Stomach (tissue), 9 donors: Measurements from ENCODE around the gene MYLK2. TPM values are rescaled to one million over a fixed set of nuclear protein-coding genes. Genes with fewer than 3 reads are reported as not detected.

ENCODE experiments used
- DNase-seq, 2 donors: peaks; one replicate each; pipeline versions ENCODE4 v3.0.0 to v3.0.0-alpha.2; 2013 to 2019
- H3K27ac ChIP-seq, 5 donors: fragments of 200-600 bp in 4 of 5; sonication (generic) in 4 of 5; one replicate each; pipeline ENCODE4 v1.5.1; 2013 to 2019; ENCODE audit warnings: mild to moderate bottlenecking in 1 of 5, moderate library complexity in 1 of 5
- H3K27me3 ChIP-seq, 3 donors: fragments of 200-600 bp; sonication (generic); one replicate each; pipeline ENCODE4 v1.5.1; 2017 to 2019; ENCODE audit warnings: mixed run types in 1 of 3
- H3K36me3 ChIP-seq, 4 donors: fragments of 200-600 bp; sonication (generic); 1 replicate in 3 of 4; 2 replicates in 1 of 4; pipeline ENCODE4 v1.5.1; 2016 to 2019
- H3K4me1 ChIP-seq, 4 donors: fragments of 200-600 bp; sonication (generic); one replicate each; pipeline ENCODE4 v1.5.1; 2016 to 2019
- H3K4me3 ChIP-seq, 4 donors: fragments of 200-600 bp; sonication (generic) in 3 of 4; one replicate each; pipeline ENCODE4 v1.5.1; 2016 to 2019; ENCODE audit warnings: mild to moderate bottlenecking in 1 of 4
- H3K9me3 ChIP-seq, 4 donors: fragments of 200-600 bp; sonication (generic); one replicate each; pipeline ENCODE4 v1.5.1; 2016 to 2019
- EP300 ChIP-seq: sonication (generic); formaldehyde crosslinking; IDR thresholded peaks from one replicate; pipeline ENCODE4 v1.6.1; 2017; ENCODE audit warnings: antibody characterized with exemption
- POLR2A ChIP-seq, 4 donors: fragments of 450-650 bp; IDR thresholded peaks; one replicate each; pipeline ENCODE4 v1.6.1; 2016; ENCODE audit warnings: antibody characterized with exemption in 4 of 4, control low read depth in 2 of 4, mild to moderate bottlenecking in 1 of 4, moderate library complexity in 1 of 4
- POLR2AphosphoS5 ChIP-seq, 3 donors: sonication (generic); formaldehyde crosslinking; IDR thresholded peaks; one replicate each; pipeline ENCODE4 v1.6.1; 2016; ENCODE audit warnings: antibody characterized with exemption in 3 of 3
- WGBS, 5 donors: extraction: QIAGEN DNeasy Blood & Tissue Kit in 3 of 5; methylation state at CpG; one replicate each; pipeline versions ENCODE4 v1.1.5 to v1.1.7; 2013 to 2018; 5-methylcytosine and 5-hydroxymethylcytosine counted together
- intact Hi-C: fragments of 100-400 bp; cut with DNase I; formaldehyde crosslinking; loops from one replicate; pipeline ENCODE4 v1.15.1; 2023; ENCODE audit warnings: low total_unique reads
- polyA plus RNA-seq, 3 donors: library from polyadenylated mRNA; stranded (reverse); fragments of 200-250 nt; gene quantifications; one replicate each; pipeline ENCODE4 v1.2.3, GENCODE V29; 2013
- total RNA-seq, 5 donors: library from RNA; depleted of rRNA; stranded (reverse); fragments of >200 nt; gene quantifications; one replicate each; pipeline versions ENCODE4 v1.1.0 to v1.2.3, GENCODE V29; 2014 to 2016
- TF ChIP-seq, protein P1 (sequence below), 7 experiments: fragments of 450-650 bp in 4 of 7; fragments of 200-600 bp in 3 of 7; sonication (generic) in 3 of 7; IDR thresholded peaks; one replicate each; pipeline ENCODE4 v1.5.1; 2016 to 2019; ENCODE audit warnings: antibody characterized with exemption in 7 of 7, control low read depth in 2 of 7, mild to moderate bottlenecking in 1 of 7
- donor health status: healthy with polysubstance abuse.
- donor health status: Bipolar disorder and iron deficiency.
- donor health status: healthy.

The MYLK2 gene
- total and polyA plus RNA-seq, 8 donors = 0.19 to 0.45 (median 0.37) TPM; not detected in 3

GRCh38 chr20:31780839-31781238, 38.3 kb upstream of the MYLK2 start:
- 98 to 100% (median 100%) methylated on average over 2 of the region's 2 CpGs for WGBS, 5 donors
- H3K9me3 ChIP-seq = no peaks in the 10 kb centered on the region
- TF ChIP-seq, protein P1, sequence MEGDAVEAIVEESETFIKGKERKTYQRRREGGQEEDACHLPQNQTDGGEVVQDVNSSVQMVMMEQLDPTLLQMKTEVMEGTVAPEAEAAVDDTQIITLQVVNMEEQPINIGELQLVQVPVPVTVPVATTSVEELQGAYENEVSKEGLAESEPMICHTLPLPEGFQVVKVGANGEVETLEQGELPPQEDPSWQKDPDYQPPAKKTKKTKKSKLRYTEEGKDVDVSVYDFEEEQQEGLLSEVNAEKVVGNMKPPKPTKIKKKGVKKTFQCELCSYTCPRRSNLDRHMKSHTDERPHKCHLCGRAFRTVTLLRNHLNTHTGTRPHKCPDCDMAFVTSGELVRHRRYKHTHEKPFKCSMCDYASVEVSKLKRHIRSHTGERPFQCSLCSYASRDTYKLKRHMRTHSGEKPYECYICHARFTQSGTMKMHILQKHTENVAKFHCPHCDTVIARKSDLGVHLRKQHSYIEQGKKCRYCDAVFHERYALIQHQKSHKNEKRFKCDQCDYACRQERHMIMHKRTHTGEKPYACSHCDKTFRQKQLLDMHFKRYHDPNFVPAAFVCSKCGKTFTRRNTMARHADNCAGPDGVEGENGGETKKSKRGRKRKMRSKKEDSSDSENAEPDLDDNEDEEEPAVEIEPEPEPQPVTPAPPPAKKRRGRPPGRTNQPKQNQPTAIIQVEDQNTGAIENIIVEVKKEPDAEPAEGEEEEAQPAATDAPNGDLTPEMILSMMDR (IDR thresholded peaks at IDR 0.05) = no peak
- TF ChIP-seq EP300 (no peak), POLR2AphosphoS5 (IDR thresholded peaks at IDR 0.05) (no peak), POLR2A (IDR thresholded peaks at IDR 0.05) (no peak)
- H3K27me3 ChIP-seq = no peaks in the 10 kb centered on the region
- no peak overlapping the region for H3K4me3 ChIP-seq
- no peak for DNase-seq
- intact Hi-C loops = no loop called here
- H3K4me1 ChIP-seq = no peaks in the 10 kb centered on the region
- H3K36me3 ChIP-seq = peaks cover 0 to 47% (median 0%) of the 10 kb centered on the region in 4 donors
- no peak overlapping the region for H3K27ac ChIP-seq

DNA sequence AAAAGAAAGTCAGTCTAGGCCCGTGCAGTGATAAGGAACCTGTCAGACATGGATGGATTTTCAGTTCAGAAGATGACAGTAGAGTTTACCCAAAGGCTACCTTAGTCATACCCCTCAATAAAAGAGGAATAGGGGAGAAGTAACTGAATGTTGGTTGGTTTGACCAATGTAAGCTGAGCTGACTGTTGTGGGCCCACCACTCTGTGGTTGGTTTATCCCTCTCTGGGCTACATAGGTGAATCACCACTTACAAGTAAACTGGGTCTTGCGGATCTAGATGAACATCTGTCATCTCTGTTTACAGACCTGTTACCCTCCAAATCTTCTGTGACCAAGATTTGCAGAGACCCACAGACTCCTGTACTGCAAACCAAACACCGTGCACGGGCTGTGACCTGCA, 37.2 kb upstream of the MYLK2 start:
- Histone ChIP-seq H3K4me1 (no peaks in the 10 kb centered on the region), H3K36me3 (peaks cover 0 to 42% (median 0%) of the 10 kb centered on the region in 4 donors), H3K4me3 (no peak overlapping the region), H3K27me3 (no peaks in the 10 kb centered on the region), H3K9me3 (no peaks in the 10 kb centered on the region), H3K27ac (no peak overlapping the region)
- intact Hi-C loops = no loop called here
- WGBS, 5 donors = 94 to 98% (median 97%) methylated on average over 4 of the region's 4 CpGs
- TF ChIP-seq POLR2AphosphoS5 (IDR thresholded peaks at IDR 0.05) (no peak), POLR2A (IDR thresholded peaks at IDR 0.05) (no peak), EP300 (no peak)
- TF ChIP-seq, protein P1 (IDR thresholded peaks at IDR 0.05) = no peak
- DNase-seq = no peak

- intact Hi-C loops = no loop called here
- TF ChIP-seq POLR2A (IDR thresholded peaks at IDR 0.05) (no peak), POLR2AphosphoS5 (IDR thresholded peaks at IDR 0.05) (no peak), EP300 (no peak)
- TF ChIP-seq, protein P1 (IDR thresholded peaks at IDR 0.05) = no peak
- Histone ChIP-seq H3K27ac (no peak overlapping the region), H3K9me3 (no peaks in the 10 kb centered on the region), H3K4me3 (no peak overlapping the region), H3K4me1 (no peaks in the 10 kb centered on the region), H3K27me3 (no peaks in the 10 kb centered on the region), H3K36me3 (peaks cover 0 to 28% (median 0%) of the 10 kb centered on the region in 4 donors)
- WGBS, 5 donors = 91 to 97% (median 95%) methylated on average over 7 of the region's 7 CpGs
- no peak for DNase-seq
These were observed 34.7 kb upstream of the MYLK2 start for GRCh38 chr20:31784354-31785044.

- H3K27ac ChIP-seq = no peak overlapping the region
- DNase-seq = peak in 1 of 2 donors; percentile 7
- H3K9me3 ChIP-seq = no peaks in the 10 kb centered on the region
- H3K4me1 ChIP-seq = no peaks in the 10 kb centered on the region
- no peaks in the 10 kb centered on the region for H3K27me3 ChIP-seq
- TF ChIP-seq EP300 (no peak), POLR2AphosphoS5 (IDR thresholded peaks at IDR 0.05) (no peak), POLR2A (IDR thresholded peaks at IDR 0.05) (no peak)
- TF ChIP-seq, protein P1 (IDR thresholded peaks at IDR 0.05) = no peak
- H3K36me3 ChIP-seq = peaks cover 0 to 23% (median 0%) of the 10 kb centered on the region in 4 donors
- WGBS, 5 donors = 55 to 85% (median 75%) methylated on average over 3 of the region's 3 CpGs
- H3K4me3 ChIP-seq = no peak overlapping the region
- intact Hi-C loops = no loop called here
These were observed 34.1 kb upstream of the MYLK2 start for GRCh38 chr20:31785089-31785488.
